Measurements from ENCODE around the gene CPEB3. TPM values are rescaled to one million over a fixed set of nuclear protein-coding genes. Genes with fewer than 3 reads are reported as not detected.

Gene CPEB3
- total RNA-seq, 1 donor from 2014 or later: 3.0 TPM

- peaks cover 42% of the 10 kb centered on the region for H3K36me3 Mint-ChIP-seq
- DNase-seq (ENCODE audit: low spot score in 2 of 2, unreplicated experiment in 2 of 2): no peak
- peaks cover 12% of the 10 kb centered on the region for H3K9me3 Mint-ChIP-seq
- H3K27ac Mint-ChIP-seq: no peak overlapping the region
- H3K4me1 Mint-ChIP-seq: no peaks in the 10 kb centered on the region
- H3K4me3 Mint-ChIP-seq: no peak overlapping the region
- TF ChIP-seq CTCF (IDR thresholded peaks at IDR 0.05; ENCODE audit: unreplicated experiment): no peak
- H3K27me3 Mint-ChIP-seq (ENCODE audit: low read depth): no peaks in the 10 kb centered on the region
Measured at GRCh38 chr10:92316610-92317009, 25.7 kb upstream of the CPEB3 start.

GRCh38 chr10:92313750-92314149 lies 22.9 kb upstream of the CPEB3 start:
- no peak for TF ChIP-seq CTCF (IDR thresholded peaks at IDR 0.05; ENCODE audit: unreplicated experiment)
- H3K4me1 Mint-ChIP-seq: peaks cover 2% of the 10 kb centered on the region
- DNase-seq (ENCODE audit: low spot score in 2 of 2, unreplicated experiment in 2 of 2): no peak
- peaks cover 29% of the 10 kb centered on the region for H3K36me3 Mint-ChIP-seq
- no peak overlapping the region for H3K4me3 Mint-ChIP-seq
- no peak overlapping the region for H3K27ac Mint-ChIP-seq
- no peaks in the 10 kb centered on the region for H3K9me3 Mint-ChIP-seq
- no peaks in the 10 kb centered on the region for H3K27me3 Mint-ChIP-seq (ENCODE audit: low read depth)

DNA sequence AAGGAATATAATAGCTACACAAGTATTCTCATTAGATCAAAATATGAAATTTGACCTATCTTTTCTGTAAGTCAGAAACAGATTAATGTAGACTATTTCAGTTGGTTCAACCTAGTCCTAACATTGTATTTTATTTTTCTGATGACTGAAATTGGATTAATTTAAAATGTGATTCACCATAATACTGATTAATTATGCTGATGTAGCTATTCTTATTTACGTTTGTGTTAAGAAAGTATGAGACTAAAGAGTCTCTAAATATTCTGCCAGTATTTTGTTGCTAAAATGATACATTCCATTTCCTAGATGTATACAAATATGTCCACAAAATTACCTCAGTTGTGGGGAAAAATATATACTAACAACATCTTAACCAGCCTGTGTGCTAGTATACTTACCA lies 18.4 kb upstream of the CPEB3 start:
- Mint-ChIP-seq H3K4me3 (no peak overlapping the region), H3K27me3 (ENCODE audit: low read depth) (no peaks in the 10 kb centered on the region), H3K4me1 (peaks cover 7% of the 10 kb centered on the region), H3K27ac (no peak overlapping the region), H3K36me3 (peaks cover 18% of the 10 kb centered on the region), H3K9me3 (no peaks in the 10 kb centered on the region)
- TF ChIP-seq CTCF (IDR thresholded peaks at IDR 0.05; ENCODE audit: unreplicated experiment): no peak
- no peak for DNase-seq (ENCODE audit: low spot score in 2 of 2, unreplicated experiment in 2 of 2)

DNA sequence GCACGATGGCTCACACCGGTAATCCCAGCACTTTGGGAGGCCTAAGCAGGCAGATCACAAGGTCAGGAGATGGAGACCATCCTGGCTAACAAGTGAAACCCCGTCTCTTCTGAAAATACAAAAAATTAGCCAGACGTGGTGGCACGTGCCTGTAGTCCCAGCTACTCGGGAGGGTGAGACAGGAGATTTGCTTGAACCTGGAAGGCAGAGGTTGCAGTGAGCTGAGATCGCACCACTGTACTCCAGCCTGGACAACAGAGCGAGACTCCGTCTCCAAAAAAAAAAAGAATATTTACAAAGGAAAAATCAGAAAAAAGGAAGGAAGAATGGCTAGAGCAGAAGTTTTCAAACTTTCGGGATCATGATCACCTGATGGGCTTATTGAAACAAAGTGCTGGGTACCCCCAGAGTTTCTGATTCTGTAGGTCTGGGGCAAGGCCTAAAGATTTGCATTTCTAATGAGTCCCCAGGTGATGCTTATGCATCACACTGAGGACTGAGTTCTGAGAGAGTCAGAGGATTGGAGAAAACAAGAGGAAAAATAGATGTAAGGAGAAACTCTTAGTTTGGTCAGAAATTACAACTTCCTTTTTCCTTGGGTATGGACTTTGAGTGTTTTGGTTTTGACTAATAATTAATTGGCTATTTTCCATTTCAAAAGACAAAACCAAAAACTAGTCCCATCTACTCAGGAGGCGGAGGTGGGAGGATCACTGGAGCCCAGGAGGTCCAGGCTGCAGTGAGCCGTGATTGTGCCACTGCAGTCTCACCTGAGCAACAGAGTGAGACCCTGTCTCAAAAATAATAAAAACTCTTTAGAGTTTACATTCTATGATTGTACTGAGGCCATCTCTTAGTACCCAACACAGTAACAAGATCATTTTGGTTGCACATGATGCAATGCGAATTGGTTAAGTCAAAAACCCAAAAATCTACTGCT lies 14.5 kb upstream of the CPEB3 start:
- peaks cover 12% of the 10 kb centered on the region for H3K4me1 Mint-ChIP-seq
- H3K4me3 Mint-ChIP-seq: no peak overlapping the region
- no peaks in the 10 kb centered on the region for H3K9me3 Mint-ChIP-seq
- DNase-seq (ENCODE audit: low spot score in 2 of 2, unreplicated experiment in 2 of 2): no peak
- TF ChIP-seq CTCF (IDR thresholded peaks at IDR 0.05; ENCODE audit: unreplicated experiment): no peak
- H3K27ac Mint-ChIP-seq: no peak overlapping the region
- no peaks in the 10 kb centered on the region for H3K27me3 Mint-ChIP-seq (ENCODE audit: low read depth)
- peaks cover 5% of the 10 kb centered on the region for H3K36me3 Mint-ChIP-seq

DNA sequence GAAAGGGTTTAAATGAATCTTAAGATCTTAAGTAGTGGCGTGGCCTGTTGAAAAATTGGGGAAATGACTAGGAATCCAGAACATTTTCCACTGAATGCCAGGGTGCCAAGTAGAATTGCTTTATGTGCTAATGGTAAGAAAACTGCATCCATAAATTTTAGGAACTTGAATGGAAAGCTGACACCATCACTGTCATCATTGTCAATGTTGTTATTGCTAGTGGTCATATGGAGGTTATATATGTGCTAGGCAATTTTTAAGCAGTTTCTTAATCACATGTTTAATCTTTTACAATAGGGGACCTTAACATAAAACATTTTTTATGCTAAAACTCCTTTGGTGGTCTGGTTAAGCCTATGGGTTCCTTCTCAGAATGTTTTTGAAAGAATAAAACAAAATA lies 13.2 kb upstream of the CPEB3 start:
- TF ChIP-seq CTCF (IDR thresholded peaks at IDR 0.05; ENCODE audit: unreplicated experiment): no peak
- Mint-ChIP-seq H3K4me1 (peaks cover 12% of the 10 kb centered on the region), H3K4me3 (no peak overlapping the region), H3K27ac (no peak overlapping the region), H3K36me3 (peaks cover 5% of the 10 kb centered on the region), H3K9me3 (no peaks in the 10 kb centered on the region), H3K27me3 (ENCODE audit: low read depth) (no peaks in the 10 kb centered on the region)
- DNase-seq (ENCODE audit: low spot score in 2 of 2, unreplicated experiment in 2 of 2): no peak

Measured in mesothelial cell of epicardium (in vitro differentiated cells).